HepG2 (cell line): ENCODE data around the gene EIF5. TPM values are rescaled to one million over a fixed set of nuclear protein-coding genes. Genes with fewer than 3 reads are reported as not detected.

Experiments
- EP300 ChIP-seq, 3 experiments: sonication (generic) in 1 of 3; formaldehyde crosslinking in 1 of 3; IDR thresholded peaks; 2 replicates each; pipeline versions ENCODE4 v1.5.1 to v1.6.1; 2011 to 2020; ENCODE audit warnings: low read depth in 2 of 3, low read length in 2 of 3, borderline replicate concordance in 1 of 3, improper control_type of control experiment in 1 of 3, mild to moderate bottlenecking in 1 of 3, missing genetic modification reagents in 1 of 3, moderate library complexity in 1 of 3
- GATAD2A ChIP-seq: IDR thresholded peaks from 2 replicates; pipeline ENCODE4 v1.6.1; 2016
- JUND ChIP-seq: sonication (generic); formaldehyde crosslinking; IDR thresholded peaks from 2 replicates; pipeline ENCODE4 v1.8.0; 2022; ENCODE audit warnings: mild to moderate bottlenecking, missing genetic modification reagents
- ONECUT2 ChIP-seq: sonication (generic); formaldehyde crosslinking; IDR thresholded peaks from 2 replicates; pipeline ENCODE4 v1.4.0; 2020; ENCODE audit warnings: missing genetic modification reagents
- RARA ChIP-seq: IDR thresholded peaks from 2 replicates; pipeline ENCODE4 v1.6.1; 2016; ENCODE audit warnings: missing genetic modification reagents, missing compliant biosample characterization
- SOX13 ChIP-seq, 3 experiments: fragments of 450-650 bp in 1 of 3; sonication (generic) in 1 of 3; formaldehyde crosslinking in 1 of 3; IDR thresholded peaks in 2 of 3; conservative IDR thresholded peaks in 1 of 3; 2 replicates each; pipeline versions ENCODE4 v1.5.0 to v1.6.1; 2016 to 2020; ENCODE audit warnings: antibody characterized with exemption in 1 of 3, mild to moderate bottlenecking in 1 of 3, missing compliant biosample characterization in 1 of 3, missing genetic modification reagents in 1 of 3, moderate library complexity in 1 of 3
- ZNF644 ChIP-seq: IDR thresholded peaks from 2 replicates; pipeline ENCODE4 v1.6.1; 2016; ENCODE audit warnings: low read depth
- ZNF792 ChIP-seq: IDR thresholded peaks from 2 replicates; pipeline ENCODE4 v1.6.1; 2016
- ZSCAN31 ChIP-seq: sonication (generic); formaldehyde crosslinking; IDR thresholded peaks from 2 replicates; pipeline ENCODE4 v1.5.0; 2020; ENCODE audit warnings: low read depth, mild to moderate bottlenecking, missing genetic modification reagents
- polyA plus RNA-seq, 8 experiments: library from polyadenylated mRNA; depleted of rRNA in 3 of 8; stranded (reverse) in 7 of 8; unstranded in 1 of 8; fragments of >200 nt; fragmentation: Illumina TruSeq in 4 of 8; extraction: Trizol in 4 of 8; gene quantifications; 2 replicates each; pipeline versions ENCODE4 v1.2.1 to v1.2.3, GENCODE V29; 2011 to 2016; ENCODE audit warnings: low read depth in 4 of 8, missing spikeins in 1 of 8, mixed read lengths in 1 of 8; ENCODE audit not compliant: insufficient read depth in 1 of 8
- total RNA-seq, 5 experiments: library from RNA; depleted of rRNA; stranded (reverse); fragments of >200 nt; fragmentation: Illumina TruSeq; extraction: Trizol; gene quantifications; 2 replicates each; pipeline ENCODE4 v1.2.3, GENCODE V29; 2016; ENCODE audit warnings: low read depth in 1 of 5
- TF ChIP-seq, protein P1 (sequence below): sonication (generic); formaldehyde crosslinking; IDR thresholded peaks from 2 replicates; pipeline ENCODE4 v1.8.0; 2022; ENCODE audit warnings: missing genetic modification reagents, mild to moderate bottlenecking, moderate library complexity, borderline replicate concordance
- TF ChIP-seq, protein P2 (sequence below): sonication (generic); formaldehyde crosslinking; IDR thresholded peaks from 2 replicates; pipeline ENCODE4 v1.5.1; 2020; ENCODE audit warnings: mild to moderate bottlenecking, missing genetic modification reagents, borderline replicate concordance
- TF ChIP-seq, protein P3 (sequence below), 2 experiments: sonication (generic) in 1 of 2; formaldehyde crosslinking in 1 of 2; IDR thresholded peaks; 2 replicates each; pipeline versions ENCODE4 v1.6.1 to v1.9.0; 2014 to 2022; ENCODE audit warnings: antibody characterized with exemption in 1 of 2, borderline replicate concordance in 1 of 2, inconsistent platforms in 1 of 2, low read depth in 1 of 2, missing genetic modification reagents in 1 of 2

Gene EIF5
- total and polyA plus RNA-seq, 2 of the 13 experiments (the other 11 are each of a cell fraction or from before 2014, with no cell fraction given): 189 to 281 TPM

DNA sequence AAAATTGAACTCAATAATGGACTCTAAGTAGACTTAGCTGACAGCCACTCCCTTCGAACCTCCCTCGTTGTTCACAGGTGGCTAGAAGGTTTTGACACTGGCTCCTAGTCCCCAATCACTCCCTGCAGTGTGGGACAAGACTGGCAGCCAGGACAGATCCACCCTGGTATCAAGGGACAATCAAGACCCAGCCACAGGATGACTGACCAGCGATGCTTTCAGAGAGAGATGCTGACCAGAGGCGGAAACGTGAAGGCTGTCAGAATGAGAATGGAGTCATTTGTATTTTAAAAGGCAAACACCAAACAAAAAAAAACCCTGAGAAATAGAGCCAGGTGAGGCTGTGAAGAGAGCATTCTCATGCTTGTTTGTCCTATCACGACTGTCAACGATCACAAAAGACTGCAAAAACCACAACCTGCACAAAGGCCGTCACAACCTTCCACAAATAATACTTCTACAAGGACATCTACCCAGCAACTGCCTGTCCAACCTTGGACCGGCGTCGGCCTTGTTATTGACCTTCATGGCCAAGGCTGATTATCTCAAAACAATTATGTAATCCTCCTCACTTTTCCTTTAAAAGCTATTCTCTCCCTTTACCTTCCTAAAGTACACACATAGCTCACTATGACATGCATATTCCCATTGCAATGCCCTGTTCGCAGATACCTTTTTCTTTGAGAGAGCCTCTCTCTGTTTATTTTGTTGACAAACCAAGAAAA, 13.2 kb downstream of the EIF5 start (continued):
- TF ChIP-seq RARA: peak; percentile 86
- TF ChIP-seq SOX13 (IDR thresholded peaks at IDR 0.05): no peak
- TF ChIP-seq SOX13 (CRISPR knock-in tag; conservative IDR thresholded peaks at IDR 0.05 in 1 of 2, IDR thresholded peaks at IDR 0.05 in 1 of 2): peak in 1 of 2 experiments; percentile 83; a peak in 2 of 4 replicates
- TF ChIP-seq, protein P1, sequence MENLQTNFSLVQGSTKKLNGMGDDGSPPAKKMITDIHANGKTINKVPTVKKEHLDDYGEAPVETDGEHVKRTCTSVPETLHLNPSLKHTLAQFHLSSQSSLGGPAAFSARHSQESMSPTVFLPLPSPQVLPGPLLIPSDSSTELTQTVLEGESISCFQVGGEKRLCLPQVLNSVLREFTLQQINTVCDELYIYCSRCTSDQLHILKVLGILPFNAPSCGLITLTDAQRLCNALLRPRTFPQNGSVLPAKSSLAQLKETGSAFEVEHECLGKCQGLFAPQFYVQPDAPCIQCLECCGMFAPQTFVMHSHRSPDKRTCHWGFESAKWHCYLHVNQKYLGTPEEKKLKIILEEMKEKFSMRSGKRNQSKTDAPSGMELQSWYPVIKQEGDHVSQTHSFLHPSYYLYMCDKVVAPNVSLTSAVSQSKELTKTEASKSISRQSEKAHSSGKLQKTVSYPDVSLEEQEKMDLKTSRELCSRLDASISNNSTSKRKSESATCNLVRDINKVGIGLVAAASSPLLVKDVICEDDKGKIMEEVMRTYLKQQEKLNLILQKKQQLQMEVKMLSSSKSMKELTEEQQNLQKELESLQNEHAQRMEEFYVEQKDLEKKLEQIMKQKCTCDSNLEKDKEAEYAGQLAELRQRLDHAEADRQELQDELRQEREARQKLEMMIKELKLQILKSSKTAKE (CRISPR knock-in tag): peak; percentile 53; the same call in 1 of the 2 replicates
- TF ChIP-seq, protein P2, sequence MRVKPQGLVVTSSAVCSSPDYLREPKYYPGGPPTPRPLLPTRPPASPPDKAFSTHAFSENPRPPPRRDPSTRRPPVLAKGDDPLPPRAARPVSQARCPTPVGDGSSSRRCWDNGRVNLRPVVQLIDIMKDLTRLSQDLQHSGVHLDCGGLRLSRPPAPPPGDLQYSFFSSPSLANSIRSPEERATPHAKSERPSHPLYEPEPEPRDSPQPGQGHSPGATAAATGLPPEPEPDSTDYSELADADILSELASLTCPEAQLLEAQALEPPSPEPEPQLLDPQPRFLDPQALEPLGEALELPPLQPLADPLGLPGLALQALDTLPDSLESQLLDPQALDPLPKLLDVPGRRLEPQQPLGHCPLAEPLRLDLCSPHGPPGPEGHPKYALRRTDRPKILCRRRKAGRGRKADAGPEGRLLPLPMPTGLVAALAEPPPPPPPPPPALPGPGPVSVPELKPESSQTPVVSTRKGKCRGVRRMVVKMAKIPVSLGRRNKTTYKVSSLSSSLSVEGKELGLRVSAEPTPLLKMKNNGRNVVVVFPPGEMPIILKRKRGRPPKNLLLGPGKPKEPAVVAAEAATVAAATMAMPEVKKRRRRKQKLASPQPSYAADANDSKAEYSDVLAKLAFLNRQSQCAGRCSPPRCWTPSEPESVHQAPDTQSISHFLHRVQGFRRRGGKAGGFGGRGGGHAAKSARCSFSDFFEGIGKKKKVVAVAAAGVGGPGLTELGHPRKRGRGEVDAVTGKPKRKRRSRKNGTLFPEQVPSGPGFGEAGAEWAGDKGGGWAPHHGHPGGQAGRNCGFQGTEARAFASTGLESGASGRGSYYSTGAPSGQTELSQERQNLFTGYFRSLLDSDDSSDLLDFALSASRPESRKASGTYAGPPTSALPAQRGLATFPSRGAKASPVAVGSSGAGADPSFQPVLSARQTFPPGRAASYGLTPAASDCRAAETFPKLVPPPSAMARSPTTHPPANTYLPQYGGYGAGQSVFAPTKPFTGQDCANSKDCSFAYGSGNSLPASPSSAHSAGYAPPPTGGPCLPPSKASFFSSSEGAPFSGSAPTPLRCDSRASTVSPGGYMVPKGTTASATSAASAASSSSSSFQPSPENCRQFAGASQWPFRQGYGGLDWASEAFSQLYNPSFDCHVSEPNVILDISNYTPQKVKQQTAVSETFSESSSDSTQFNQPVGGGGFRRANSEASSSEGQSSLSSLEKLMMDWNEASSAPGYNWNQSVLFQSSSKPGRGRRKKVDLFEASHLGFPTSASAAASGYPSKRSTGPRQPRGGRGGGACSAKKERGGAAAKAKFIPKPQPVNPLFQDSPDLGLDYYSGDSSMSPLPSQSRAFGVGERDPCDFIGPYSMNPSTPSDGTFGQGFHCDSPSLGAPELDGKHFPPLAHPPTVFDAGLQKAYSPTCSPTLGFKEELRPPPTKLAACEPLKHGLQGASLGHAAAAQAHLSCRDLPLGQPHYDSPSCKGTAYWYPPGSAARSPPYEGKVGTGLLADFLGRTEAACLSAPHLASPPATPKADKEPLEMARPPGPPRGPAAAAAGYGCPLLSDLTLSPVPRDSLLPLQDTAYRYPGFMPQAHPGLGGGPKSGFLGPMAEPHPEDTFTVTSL (CRISPR knock-in tag): peak; percentile 32; the same call in 1 of the 2 replicates
- 0 out of 2 replicates have a peak, but pooled peaks have one; percentile 36 for TF ChIP-seq ONECUT2 (CRISPR knock-in tag)
- TF ChIP-seq, protein P3, sequence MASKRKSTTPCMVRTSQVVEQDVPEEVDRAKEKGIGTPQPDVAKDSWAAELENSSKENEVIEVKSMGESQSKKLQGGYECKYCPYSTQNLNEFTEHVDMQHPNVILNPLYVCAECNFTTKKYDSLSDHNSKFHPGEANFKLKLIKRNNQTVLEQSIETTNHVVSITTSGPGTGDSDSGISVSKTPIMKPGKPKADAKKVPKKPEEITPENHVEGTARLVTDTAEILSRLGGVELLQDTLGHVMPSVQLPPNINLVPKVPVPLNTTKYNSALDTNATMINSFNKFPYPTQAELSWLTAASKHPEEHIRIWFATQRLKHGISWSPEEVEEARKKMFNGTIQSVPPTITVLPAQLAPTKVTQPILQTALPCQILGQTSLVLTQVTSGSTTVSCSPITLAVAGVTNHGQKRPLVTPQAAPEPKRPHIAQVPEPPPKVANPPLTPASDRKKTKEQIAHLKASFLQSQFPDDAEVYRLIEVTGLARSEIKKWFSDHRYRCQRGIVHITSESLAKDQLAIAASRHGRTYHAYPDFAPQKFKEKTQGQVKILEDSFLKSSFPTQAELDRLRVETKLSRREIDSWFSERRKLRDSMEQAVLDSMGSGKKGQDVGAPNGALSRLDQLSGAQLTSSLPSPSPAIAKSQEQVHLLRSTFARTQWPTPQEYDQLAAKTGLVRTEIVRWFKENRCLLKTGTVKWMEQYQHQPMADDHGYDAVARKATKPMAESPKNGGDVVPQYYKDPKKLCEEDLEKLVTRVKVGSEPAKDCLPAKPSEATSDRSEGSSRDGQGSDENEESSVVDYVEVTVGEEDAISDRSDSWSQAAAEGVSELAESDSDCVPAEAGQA (IDR thresholded peaks at IDR 0.05; ENCODE audit: low read depth): no peak
- TF ChIP-seq, protein P3 (CRISPR knock-in tag; IDR thresholded peaks at IDR 0.05; ENCODE audit: borderline replicate concordance): no peak
- peak in 1 of 2 experiments; percentile 50; a peak in 1 of 4 replicates for TF ChIP-seq EP300 (IDR thresholded peaks at IDR 0.05; ENCODE audit: low read depth in 2 of 2, low read length in 2 of 2)
- 0 out of 2 replicates have a peak, but pooled peaks have one; percentile 16 for TF ChIP-seq EP300 (CRISPR knock-in tag; IDR thresholded peaks at IDR 0.05; ENCODE audit: borderline replicate concordance)
- peak; percentile 60; the same call in 1 of the 2 replicates for TF ChIP-seq GATAD2A (CRISPR knock-in tag)
- TF ChIP-seq ZNF792: no peak
- TF ChIP-seq ZNF644 (CRISPR knock-in tag): 0 out of 2 replicates have a peak, but pooled peaks have one; percentile 49
- no peak for TF ChIP-seq ZSCAN31 (CRISPR knock-in tag)
- no peak for TF ChIP-seq JUND (CRISPR knock-in tag)
